Esophagus muscularis mucosa (tissue), 4 donors: ENCODE measurements around the gene VPS39. TPM values are rescaled to one million over a fixed set of nuclear protein-coding genes. Genes with fewer than 3 reads are reported as not detected.

ENCODE experiments used
- DNase-seq: peaks from one replicate; pipeline ENCODE4 v3.0.0-alpha.2; 2017; ENCODE audit errors: extremely low spot score
- H3K27ac ChIP-seq, 4 donors: fragments of 200-600 bp; sonication (generic); replicated peaks in 1 of 4; 1 replicate in 3 of 4; 2 replicates in 1 of 4; pipeline ENCODE4 v1.5.1; 2016 to 2019; ENCODE audit warnings: mild to moderate bottlenecking in 1 of 4
- H3K27me3 ChIP-seq, 4 donors: fragments of 200-600 bp; sonication (generic); one replicate each; pipeline versions ENCODE4 v1.5.1 to v1.6.0; 2016 to 2019
- H3K36me3 ChIP-seq, 4 donors: fragments of 200-600 bp; sonication (generic); one replicate each; pipeline ENCODE4 v1.5.1; 2016 to 2019
- H3K4me1 ChIP-seq, 4 donors: fragments of 200-600 bp; sonication (generic); one replicate each; pipeline ENCODE4 v1.5.1; 2016 to 2019
- H3K4me3 ChIP-seq, 4 donors: fragments of 200-600 bp; sonication (generic); 1 replicate in 2 of 4; 2 replicates in 2 of 4; pipeline ENCODE4 v1.5.1; 2016 to 2019; ENCODE audit warnings: mild to moderate bottlenecking in 4 of 4, moderate library complexity in 1 of 4
- H3K9me3 ChIP-seq, 4 donors: fragments of 200-600 bp; sonication (generic); 1 replicate in 3 of 4; 2 replicates in 1 of 4; pipeline ENCODE4 v1.5.1; 2016 to 2019
- EP300 ChIP-seq: sonication (generic); formaldehyde crosslinking; IDR thresholded peaks from one replicate; pipeline ENCODE4 v1.6.1; 2017; ENCODE audit warnings: antibody characterized with exemption
- POLR2A ChIP-seq: fragments of 450-650 bp; IDR thresholded peaks from one replicate; pipeline ENCODE4 v1.6.1; 2017; ENCODE audit warnings: antibody characterized with exemption, moderate library complexity, mild to moderate bottlenecking, low read depth
- POLR2AphosphoS5 ChIP-seq, 2 donors: sonication (generic); formaldehyde crosslinking; IDR thresholded peaks; one replicate each; pipeline ENCODE4 v1.6.1; 2017; ENCODE audit warnings: antibody characterized with exemption in 2 of 2
- WGBS: methylation state at CpG from one replicate; pipeline ENCODE4 v1.1.5; 2018; 5-methylcytosine and 5-hydroxymethylcytosine counted together
- intact Hi-C: fragments of 100-400 bp; cut with DNase I; formaldehyde crosslinking; loops from one replicate; pipeline ENCODE4 v1.15.1; 2023
- total RNA-seq, 4 donors: library from RNA; depleted of rRNA; stranded (reverse); fragments of >200 nt; gene quantifications; one replicate each; pipeline versions ENCODE4 v1.1.0 to v1.2.1, GENCODE V29; 2016
- TF ChIP-seq, protein P1 (sequence below), 3 experiments: fragments of 200-600 bp in 2 of 3; fragments of 450-650 bp in 1 of 3; sonication (generic) in 2 of 3; IDR thresholded peaks; one replicate each; pipeline ENCODE4 v1.5.1; 2017 to 2019; ENCODE audit warnings: antibody characterized with exemption in 3 of 3, mild to moderate bottlenecking in 2 of 3, moderate library complexity in 1 of 3

The VPS39 gene
- total RNA-seq, 4 donors from 2014 or later, result 50.8 to 83.5 (median 56.2) TPM

DNA sequence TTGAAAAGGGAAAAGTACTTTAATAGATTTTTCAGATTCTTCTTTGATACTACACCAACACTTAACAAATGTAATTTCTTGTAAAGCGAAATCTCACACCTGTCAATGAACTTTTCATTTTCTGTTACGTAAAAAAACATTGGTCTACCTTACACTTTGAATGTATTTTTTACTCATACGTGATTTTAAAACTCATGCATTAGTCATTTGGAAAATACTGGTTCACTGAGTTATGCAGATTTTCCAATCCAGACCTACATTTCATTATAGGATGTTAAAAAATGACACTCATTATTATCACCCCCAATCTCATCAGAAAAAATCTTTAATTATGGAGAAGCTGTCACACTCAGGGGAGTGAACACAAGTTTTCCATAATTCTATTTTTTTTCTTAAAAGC, 14.7 kb downstream of the VPS39 start:
- Histone ChIP-seq H3K36me3 (peaks cover 29 to 72% (median 51%) of the 10 kb centered on the region in 4 donors), H3K27me3 (no peaks in the 10 kb centered on the region), H3K27ac (no peak overlapping the region), H3K4me1 (no peaks in the 10 kb centered on the region), H3K4me3 (no peak overlapping the region), H3K9me3 (no peaks in the 10 kb centered on the region)
- intact Hi-C loops, result no loop called here
- WGBS, result 89% methylated on average over 3 of the region's 3 CpGs
- DNase-seq, result no peak
- TF ChIP-seq, protein P1, sequence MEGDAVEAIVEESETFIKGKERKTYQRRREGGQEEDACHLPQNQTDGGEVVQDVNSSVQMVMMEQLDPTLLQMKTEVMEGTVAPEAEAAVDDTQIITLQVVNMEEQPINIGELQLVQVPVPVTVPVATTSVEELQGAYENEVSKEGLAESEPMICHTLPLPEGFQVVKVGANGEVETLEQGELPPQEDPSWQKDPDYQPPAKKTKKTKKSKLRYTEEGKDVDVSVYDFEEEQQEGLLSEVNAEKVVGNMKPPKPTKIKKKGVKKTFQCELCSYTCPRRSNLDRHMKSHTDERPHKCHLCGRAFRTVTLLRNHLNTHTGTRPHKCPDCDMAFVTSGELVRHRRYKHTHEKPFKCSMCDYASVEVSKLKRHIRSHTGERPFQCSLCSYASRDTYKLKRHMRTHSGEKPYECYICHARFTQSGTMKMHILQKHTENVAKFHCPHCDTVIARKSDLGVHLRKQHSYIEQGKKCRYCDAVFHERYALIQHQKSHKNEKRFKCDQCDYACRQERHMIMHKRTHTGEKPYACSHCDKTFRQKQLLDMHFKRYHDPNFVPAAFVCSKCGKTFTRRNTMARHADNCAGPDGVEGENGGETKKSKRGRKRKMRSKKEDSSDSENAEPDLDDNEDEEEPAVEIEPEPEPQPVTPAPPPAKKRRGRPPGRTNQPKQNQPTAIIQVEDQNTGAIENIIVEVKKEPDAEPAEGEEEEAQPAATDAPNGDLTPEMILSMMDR (IDR thresholded peaks at IDR 0.05), result no peak
- TF ChIP-seq POLR2AphosphoS5 (IDR thresholded peaks at IDR 0.05) (no peak), POLR2A (no peak), EP300 (no peak)

DNA sequence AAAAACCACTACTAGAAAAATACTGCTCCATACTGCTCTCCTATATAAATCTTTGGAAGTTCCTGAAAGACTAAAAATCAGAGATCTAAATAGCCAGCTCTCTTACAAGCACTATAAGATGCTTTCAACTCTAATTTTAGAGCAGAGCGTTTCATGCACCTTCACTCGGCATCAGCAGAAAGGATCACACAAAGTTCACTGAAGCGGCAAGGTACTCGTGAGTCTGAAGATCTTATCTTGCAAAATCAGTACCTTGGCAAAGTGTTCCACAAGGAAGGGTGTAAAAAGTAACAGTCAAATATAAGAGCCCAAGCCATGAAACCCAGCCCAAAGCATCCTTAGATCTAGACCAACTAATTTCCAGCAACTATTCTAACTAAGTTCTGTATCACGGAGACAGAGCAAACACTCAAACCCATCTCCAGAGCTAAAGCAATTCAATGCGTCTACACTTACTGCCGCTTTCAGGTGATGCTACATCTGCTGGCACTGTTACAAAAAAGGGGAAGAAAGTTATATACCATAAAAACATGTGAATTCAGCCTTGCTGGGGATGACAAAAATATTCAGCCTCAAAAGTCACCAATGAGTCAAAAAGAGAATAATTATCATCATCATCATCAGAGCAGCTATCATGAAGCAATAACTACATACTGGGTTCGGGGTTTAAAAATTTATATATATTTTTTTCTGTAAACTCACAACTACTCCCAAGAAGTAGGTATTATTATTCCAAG, 16.3 kb downstream of the VPS39 start:
- H3K4me3 ChIP-seq, result no peak overlapping the region
- WGBS, result 88% methylated on average over 8 of the region's 8 CpGs
- H3K36me3 ChIP-seq, result peaks cover 39 to 75% (median 55%) of the 10 kb centered on the region in 4 donors
- no peaks in the 10 kb centered on the region for H3K27me3 ChIP-seq
- no peaks in the 10 kb centered on the region for H3K4me1 ChIP-seq
- TF ChIP-seq POLR2AphosphoS5 (IDR thresholded peaks at IDR 0.05) (no peak), POLR2A (no peak), EP300 (no peak)
- TF ChIP-seq, protein P1 (IDR thresholded peaks at IDR 0.05), result no peak
- DNase-seq, result no peak
- no peak overlapping the region for H3K27ac ChIP-seq
- intact Hi-C loops, result no loop called here
- H3K9me3 ChIP-seq, result no peaks in the 10 kb centered on the region

DNA sequence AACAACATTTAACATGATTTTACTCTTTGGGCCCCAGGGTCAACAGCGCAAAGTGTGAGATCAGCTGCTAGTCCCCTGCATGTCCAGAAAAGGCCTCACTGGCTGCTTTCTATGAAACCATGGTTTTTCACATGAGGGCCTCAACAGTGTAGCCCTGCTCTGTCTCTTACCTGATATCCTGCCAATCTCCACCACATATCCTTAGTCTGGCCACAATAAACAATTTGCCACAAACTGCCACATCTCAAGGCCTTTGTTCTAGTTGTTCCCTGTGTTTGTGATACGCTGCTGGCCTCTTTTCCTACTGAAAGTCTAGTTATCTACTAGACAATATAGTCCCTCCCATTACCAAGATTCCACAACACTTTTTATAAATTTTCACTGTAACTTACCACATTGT, 17.7 kb downstream of the VPS39 start:
- H3K27me3 ChIP-seq, result no peaks in the 10 kb centered on the region
- no peaks in the 10 kb centered on the region for H3K9me3 ChIP-seq
- H3K4me1 ChIP-seq, result no peaks in the 10 kb centered on the region
- 100% methylated on average over 2 of the region's 2 CpGs for WGBS
- TF ChIP-seq EP300 (no peak), POLR2A (no peak), POLR2AphosphoS5 (IDR thresholded peaks at IDR 0.05) (no peak)
- TF ChIP-seq, protein P1 (IDR thresholded peaks at IDR 0.05), result no peak
- intact Hi-C loops, result no loop called here
- no peak overlapping the region for H3K27ac ChIP-seq
- DNase-seq, result no peak
- H3K36me3 ChIP-seq, result peaks cover 51 to 86% (median 68%) of the 10 kb centered on the region in 4 donors
- no peak overlapping the region for H3K4me3 ChIP-seq

DNA sequence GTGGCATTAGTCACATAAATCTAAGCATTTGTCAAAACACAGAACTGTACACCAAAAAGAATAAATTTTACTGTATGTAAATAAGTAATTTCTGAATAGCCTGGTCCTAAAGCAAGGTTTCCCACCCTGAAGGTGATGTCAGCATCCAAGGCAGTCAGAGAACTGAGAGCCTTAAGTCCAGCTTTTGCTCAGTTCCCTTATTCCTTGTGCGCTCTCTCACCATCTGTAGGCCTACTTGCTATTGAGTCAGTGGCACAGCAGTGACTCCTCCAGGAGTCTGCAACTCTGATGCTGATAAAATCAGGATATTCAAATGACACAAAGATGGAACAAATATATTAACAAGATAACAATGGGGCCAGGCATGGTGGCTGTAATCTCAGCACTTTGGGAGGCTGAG, 22.3 kb downstream of the VPS39 start:
- H3K36me3 ChIP-seq, result peaks cover 75 to 99% (median 85%) of the 10 kb centered on the region in 4 donors
- no peaks in the 10 kb centered on the region for H3K9me3 ChIP-seq
- no peaks in the 10 kb centered on the region for H3K4me1 ChIP-seq
- H3K4me3 ChIP-seq, result no peak overlapping the region
- no peak for TF ChIP-seq POLR2A
- no peak for TF ChIP-seq EP300
- TF ChIP-seq, protein P1 (IDR thresholded peaks at IDR 0.05), result no peak
- no peak for TF ChIP-seq POLR2AphosphoS5 (IDR thresholded peaks at IDR 0.05)
- intact Hi-C loops, result no loop called here
- H3K27me3 ChIP-seq, result no peaks in the 10 kb centered on the region
- no peak overlapping the region for H3K27ac ChIP-seq
- 95% methylated on average over 1 of the region's 1 CpG for WGBS
- DNase-seq, result no peak

DNA sequence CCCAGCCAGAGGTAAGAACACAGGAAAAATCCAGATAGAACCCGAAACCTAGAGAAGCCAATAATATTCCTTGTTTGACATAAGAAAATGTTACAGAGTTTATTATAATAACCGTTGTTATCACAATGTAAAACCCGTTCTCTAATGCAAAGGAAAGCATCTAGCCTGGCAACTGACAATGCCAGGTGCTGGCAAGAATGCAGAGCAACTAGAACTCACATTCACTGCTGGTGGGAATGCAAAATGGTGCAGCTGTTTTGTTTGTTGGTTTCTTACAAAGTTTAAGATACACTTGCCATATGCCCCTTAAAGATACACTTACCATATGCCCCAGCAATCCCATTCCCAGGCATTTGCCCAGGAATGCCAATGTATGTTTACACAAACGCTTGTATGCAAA, 23.4 kb downstream of the VPS39 start:
- H3K4me1 ChIP-seq, result no peaks in the 10 kb centered on the region
- no peak overlapping the region for H3K27ac ChIP-seq
- H3K4me3 ChIP-seq, result no peak overlapping the region
- 97% methylated on average over 4 of the region's 4 CpGs for WGBS
- H3K27me3 ChIP-seq, result no peaks in the 10 kb centered on the region
- intact Hi-C loops, result no loop called here
- peaks cover 66 to 98% (median 82%) of the 10 kb centered on the region in 4 donors for H3K36me3 ChIP-seq
- no peaks in the 10 kb centered on the region for H3K9me3 ChIP-seq
- no peak for DNase-seq
- TF ChIP-seq POLR2A (no peak), EP300 (no peak), POLR2AphosphoS5 (IDR thresholded peaks at IDR 0.05) (no peak)
- TF ChIP-seq, protein P1 (IDR thresholded peaks at IDR 0.05), result no peak
